Stimulated activated CD8-positive, alpha-beta memory T cell treated with anti-CD3 and anti-CD28 coated beads, Interleukin-15, amount 100 ng/mL, for 24 hours (primary cell): ENCODE measurements around the gene CXCL5.
"Not testable (repeated sequence)": the region's sequence is repeated elsewhere in the genome, so short reads cannot be mapped to it uniquely, and the experiment has no call there.

Experiments used
- DNase-seq: peaks from one replicate; pipeline ENCODE4 v3.0.0-alpha.2; 2020; ENCODE audit warnings: low read depth

CXCL5 gene

GRCh38 chr4:73970945-73971344 lies 27.5 kb downstream of the CXCL5 start:
- DNase-seq = no peak

DNA sequence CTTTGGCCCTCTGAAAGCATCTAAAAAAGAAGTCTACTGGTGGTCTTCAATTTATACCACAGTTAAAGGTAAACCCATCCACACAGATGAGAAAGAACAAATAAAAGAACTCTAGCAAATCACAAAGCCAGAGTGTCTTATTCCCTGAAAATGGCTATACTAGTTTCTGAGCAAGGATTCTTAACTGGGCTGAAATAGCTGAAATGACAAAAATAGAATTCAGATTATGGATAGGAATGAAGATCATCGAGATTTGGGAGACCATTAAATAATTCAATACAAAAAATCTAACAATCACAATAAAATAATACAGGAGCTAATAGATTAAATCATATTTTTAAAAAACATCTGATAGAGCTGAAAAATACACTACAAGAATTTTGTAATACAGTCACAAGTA lies 28.5 kb downstream of the CXCL5 start:
- no peak for DNase-seq

GRCh38 chr4:73967866-73968265 lies 30.6 kb downstream of the CXCL5 start:
- no peak for DNase-seq

- no peak for DNase-seq
These were observed 33.4 kb downstream of the CXCL5 start for GRCh38 chr4:73964862-73965611.

DNA sequence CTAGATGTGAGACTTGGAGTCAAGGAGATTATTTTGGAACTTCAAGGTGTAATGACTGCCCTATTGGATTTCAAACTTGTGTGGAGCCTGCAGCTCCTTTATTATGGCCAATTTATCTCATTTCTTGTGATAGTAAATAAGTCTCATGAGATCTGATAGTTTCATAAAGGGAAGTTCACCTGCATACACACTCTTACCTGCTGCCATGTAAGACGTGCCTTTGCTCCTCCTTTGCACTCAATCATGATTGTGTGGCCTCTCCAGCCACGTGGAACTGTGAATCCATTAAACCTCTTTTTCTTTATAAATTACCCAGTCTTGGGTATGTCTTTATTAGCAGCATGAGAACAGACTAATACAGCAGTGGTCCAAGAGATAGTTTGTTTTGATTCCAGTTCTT lies 35.8 kb downstream of the CXCL5 start:
- DNase-seq = no peak

GRCh38 chr4:73959041-73959440 lies 39.4 kb downstream of the CXCL5 start:
- DNase-seq = not testable (repeated sequence)

DNA sequence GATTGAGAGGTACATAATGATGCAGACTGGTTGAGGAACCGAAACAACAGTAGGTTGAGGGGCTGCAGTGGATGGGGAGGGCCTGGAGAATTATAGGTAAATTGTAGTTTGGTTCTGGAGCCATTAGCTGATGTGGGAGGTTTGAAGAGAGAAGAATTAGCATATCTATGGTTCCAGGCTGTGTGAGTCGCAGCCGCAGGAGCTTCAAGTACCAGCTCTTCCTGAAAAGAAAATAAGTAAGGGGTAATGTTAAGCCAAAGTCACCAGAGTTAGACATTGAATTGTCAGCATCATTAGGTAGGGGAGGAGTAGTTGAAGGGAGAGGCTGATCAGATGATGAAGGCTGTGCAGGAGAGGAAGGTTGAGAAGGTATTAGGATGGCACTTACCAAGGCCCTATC lies 46.1 kb downstream of the CXCL5 start:
- DNase-seq = no peak

DNA sequence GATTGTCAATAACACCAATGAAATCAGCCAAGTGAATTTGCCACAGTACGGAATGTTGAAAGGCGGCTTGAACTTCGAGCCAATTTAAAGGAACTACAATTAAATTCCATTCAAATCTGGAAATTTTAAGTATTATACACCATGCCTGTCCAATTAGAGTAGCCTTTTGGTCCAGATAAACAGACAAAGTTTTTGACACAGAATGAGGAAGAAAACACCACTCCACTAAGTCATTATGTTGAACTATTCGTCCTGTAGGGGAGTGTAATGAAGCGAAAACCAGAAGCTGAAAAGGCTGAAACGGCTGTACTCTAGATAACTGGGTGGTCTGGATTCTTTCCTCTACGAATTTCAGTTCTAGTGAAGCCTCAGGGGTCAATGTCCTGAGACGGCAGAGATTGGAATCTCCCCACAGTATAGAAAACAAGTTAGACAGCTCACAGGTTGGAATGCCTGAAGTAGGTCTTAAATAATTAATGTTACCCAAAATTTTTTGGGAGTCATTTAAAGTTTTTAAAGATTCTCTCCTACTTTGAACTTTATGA lies 48.0 kb downstream of the CXCL5 start:
- not testable (repeated sequence) for DNase-seq

- no peak for DNase-seq
These were observed 49.3 kb downstream of the CXCL5 start for GRCh38 chr4:73948990-73949706.

DNA sequence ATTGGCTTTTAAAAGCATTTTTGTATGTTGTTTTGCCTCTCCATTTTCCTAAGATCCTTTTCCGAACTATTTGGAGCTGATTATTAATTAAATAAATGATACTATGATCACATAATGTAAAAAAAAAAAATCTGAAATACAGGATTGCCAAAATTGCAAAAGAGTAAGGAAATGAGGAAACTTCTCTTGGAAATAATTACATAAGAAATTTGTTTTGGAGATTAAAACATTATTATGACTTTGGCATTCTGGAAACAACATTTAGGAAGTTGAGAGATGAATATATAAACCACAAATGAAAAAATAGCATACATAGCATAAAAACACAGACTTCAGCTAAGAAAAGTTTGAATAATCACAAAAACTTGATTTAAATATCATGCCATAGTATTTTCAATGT lies 50.2 kb downstream of the CXCL5 start:
- no peak for DNase-seq

- no peak for DNase-seq
These were observed 51.1 kb downstream of the CXCL5 start for GRCh38 chr4:73947239-73947985.

DNA sequence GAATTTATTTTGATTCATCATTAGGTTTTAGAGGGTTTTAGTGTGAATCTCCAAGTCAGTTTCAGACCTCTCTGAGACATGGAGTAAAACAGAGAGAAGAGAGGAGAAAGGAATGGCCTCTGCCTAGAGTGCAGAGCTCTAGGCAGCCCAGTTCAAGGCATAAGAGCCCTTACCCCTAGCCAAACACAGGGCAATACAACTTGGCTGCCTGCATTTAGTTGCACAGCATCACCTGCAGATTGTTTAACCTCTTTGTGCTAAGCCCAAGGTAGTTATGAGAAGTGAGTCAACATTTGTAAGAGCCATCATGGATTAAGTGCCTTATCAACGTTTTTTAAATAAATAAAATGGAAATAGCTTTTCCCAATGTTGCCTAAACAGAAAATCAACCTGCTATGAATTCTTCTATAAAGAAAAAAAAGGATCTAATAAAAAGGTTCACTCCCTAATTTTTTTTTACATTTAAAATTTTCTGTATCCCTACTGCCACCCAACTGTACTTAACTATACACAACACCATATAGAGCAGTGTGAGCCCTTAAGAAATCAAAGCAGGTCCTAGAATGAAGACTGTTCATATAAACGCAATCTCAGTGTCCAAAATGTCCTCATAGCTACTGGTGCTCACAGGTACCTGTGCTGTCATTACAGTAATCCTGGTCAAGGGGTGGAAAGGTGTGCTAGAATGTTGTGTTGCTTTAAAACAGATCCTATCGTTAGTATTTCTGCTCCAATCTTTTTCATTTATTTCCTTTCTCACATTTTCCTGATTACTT lies 52.6 kb downstream of the CXCL5 start:
- no peak for DNase-seq
